Activated gamma-delta T cell treated with Interleukin-2 at 50 U/mL for 16 hours (primary cell): ENCODE measurements around the gene RGL2.

ENCODE experiments used
- DNase-seq: peaks from one replicate; pipeline ENCODE4 v3.0.0-alpha.2; 2020

RGL2 gene

DNA sequence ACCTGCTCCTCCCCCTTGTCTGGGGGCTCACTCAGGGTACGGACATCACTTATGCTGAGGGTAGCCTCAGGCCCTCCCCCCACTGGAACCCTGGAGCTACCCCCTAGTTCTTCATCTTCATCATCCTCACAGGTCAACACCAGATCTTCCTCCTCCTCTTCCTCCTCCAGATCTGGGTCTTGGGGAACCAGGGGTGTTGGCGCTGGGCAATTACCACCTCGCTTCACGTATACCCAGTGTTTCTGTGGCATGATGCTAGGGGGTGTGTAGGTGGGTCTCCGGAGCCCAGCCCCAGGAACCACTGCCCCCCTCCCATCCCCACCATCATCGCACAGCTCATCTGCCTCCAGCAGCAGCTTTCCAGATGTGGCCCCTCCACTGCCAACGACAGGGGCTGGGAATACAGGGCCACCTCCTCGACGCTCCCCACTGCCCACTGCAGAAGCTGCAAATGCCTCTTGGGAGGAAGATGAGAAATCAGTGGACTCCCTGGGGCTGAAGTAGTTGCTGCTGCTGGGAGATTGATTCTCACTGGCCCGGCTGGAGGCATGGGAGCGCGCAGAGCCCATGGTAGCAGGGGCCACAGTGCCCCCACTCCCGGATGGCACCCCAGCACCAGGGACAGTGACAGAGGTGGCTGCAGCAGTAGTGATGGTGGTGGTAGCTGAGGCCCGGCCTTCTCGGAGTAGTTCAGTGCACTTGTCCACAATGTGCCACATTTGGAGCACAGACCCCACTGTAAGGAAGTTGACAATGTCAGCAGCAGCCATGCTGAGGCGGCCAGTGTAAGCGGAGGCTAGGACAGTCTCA is 17.3 kb upstream of the RGL2 start:
- DNase-seq, result no peak

DNA sequence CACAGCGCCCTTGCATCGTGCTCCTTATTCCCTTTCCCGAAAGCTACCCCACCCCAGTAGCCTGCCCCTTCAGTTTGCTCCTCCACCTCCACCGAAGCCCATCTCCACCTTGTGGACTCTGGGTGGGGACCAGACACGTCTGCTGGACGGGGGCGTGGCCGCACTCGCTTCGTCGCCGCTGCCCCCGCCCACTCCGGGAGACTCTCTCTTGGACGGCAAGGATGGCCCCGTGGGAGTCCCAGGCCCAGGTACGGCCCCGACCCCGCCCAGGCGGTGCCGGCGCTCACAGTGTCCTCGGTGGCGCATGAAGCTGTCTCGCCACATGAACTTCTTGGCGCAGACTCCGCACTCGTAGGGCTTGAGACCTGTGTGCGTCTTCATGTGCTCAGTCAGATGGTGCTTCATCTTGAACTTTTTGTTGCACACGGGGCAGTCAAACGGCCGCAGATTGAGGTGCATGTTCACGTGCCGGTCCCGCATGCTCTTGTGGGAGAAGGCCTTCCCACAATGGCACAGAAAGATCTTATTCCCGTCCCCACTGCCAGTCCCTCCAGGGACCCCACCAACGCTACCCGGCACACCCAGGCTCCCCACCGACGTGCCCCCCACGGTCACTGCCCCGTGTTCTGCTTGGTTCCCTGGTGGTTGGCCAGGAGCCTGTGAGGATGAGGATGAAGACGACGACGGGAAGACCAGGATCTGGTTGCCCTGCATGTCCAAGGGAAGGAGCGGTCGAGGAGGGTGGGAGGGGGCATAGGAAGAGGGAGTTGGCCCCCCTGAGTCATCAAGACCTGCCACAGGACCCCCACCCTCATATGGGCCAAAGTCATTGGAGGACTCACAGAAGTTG is 16.4 kb upstream of the RGL2 start:
- no peak for DNase-seq

GRCh38 chr6:33314515-33314942 is 15.8 kb upstream of the RGL2 start:
- peak; percentile 51 for DNase-seq

DNA sequence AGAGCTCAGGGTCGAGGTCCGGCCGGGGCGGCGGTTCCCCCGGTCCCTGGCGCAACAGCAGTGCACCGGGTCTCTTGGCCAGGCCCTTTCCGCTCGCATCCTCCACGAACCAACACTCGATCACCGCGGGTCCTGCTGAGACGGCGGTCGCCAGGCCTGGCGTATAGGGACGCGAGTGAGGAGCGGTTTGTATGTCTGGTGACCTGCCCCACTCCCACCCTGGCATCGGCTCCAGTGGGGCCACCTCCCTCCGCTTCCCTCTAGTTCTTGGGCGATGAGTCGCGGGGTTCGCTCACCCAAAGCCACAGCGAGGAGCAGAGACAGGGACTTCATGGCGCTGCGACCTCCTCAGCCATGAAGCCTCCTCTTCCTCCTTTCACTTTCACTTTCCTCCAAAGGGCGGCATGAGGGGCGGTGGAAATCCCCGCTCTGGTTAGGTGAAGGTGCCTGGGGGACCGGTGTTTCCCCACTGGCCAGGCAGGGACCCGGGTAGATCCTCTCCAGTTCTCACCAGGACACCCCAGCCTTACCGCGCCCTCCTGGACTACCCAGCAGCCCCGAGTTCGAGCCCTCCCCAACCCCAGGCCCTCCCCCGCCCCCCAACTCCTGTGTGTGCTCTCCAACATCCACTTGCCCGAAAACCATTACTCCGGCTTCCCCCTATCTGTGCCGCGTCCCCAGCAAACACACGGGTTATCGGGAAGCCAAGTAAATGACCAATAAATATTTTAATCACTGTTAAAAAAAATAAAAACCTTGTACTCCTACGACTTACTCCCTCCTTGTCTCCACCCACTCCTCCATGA is 15.2 kb upstream of the RGL2 start, which contains the start of gene TAPBP:
TSS of gene TAPBP (minus strand) at position 370 of the 806 bp plus-strand sequence. CDS start at position 333, 37 bp downstream.
- peak; percentile 80 for DNase-seq

GRCh38 chr6:33313105-33313708 is 14.5 kb upstream of the RGL2 start:
- no peak for DNase-seq

- peak; percentile 76 for DNase-seq
Observed at GRCh38 chr6:33312361-33313104, 13.8 kb upstream of the RGL2 start.

- DNase-seq, result no peak
Observed at GRCh38 chr6:33306356-33306755, 7.6 kb upstream of the RGL2 start.

DNA sequence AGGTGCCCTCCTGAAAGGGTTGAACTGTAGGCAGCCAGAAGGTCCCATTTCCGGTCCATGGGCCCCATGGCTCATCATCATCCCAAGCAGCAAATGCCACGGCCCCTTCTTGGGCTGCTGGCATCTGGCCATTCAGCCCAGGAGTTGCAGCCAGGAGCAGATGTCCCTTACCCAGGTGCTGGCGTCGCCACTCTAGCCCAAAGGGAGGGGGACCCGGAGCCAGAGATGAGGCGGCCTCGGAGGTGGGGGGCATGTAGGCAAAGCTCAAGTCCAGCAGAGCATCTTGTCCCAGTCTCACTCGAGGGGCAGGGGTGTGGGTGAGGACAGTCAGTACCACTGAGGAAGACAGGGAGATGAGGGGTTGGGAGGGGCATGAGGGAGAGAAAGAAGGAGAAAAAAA is 6.3 kb upstream of the RGL2 start:
- DNase-seq, result no peak

DNA sequence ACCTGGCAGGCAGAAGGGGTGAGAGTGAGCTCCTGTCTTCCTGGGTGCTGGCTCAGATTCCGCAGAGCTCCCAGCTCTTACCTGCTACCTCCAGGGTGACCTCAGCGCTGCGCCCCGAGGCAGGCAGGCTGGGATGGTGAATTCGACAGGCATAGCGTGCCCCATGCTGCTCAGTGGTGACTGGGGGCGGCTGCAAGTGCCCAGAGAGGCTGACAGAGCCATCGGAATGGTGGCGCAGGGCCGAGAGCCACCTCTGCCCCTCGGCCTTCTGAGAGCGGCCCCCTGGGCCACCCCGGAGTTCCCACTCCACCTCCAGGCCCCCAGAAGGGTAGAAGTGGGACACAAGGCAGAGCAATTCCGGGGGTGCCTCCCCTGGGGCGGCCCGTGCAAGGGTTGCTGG is 5.5 kb upstream of the RGL2 start:
- DNase-seq, result no peak

GRCh38 chr6:33301877-33302276 is 3.1 kb upstream of the RGL2 start:
- DNase-seq, result no peak

GRCh38 chr6:33299237-33299944 is 649 bp upstream of the RGL2 start:
- peak; percentile 93 for DNase-seq

GRCh38 chr6:33297956-33298772 is 578 bp downstream of the RGL2 start:
- peak; percentile 40 for DNase-seq

DNA sequence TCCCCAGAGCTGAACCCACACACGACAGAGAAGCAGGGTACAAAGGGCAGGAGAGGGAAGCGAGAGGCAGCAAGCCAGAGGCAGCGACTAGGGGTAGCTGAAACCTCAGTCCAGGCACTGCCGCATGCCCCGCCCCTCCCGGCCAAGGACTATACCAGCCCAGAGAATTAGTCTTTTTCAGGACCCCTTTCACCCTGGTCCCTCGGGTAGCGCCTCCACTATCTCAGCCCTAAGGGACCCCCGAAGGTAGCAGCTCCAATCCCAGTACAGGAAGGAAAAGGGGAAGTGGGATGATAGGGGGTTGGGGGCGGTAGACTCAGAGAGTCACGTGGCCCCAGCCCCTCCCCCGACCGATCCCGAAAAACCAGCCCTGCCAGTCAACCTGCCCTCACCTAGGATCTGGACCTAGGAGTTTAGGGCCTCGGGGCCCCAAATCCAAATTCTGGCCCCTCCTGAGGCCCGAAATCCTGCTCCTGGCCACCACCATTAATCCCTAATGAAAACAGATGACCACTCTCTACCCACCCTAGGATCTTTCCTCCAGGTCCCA is 1.3 kb downstream of the RGL2 start:
- no peak for DNase-seq

DNA sequence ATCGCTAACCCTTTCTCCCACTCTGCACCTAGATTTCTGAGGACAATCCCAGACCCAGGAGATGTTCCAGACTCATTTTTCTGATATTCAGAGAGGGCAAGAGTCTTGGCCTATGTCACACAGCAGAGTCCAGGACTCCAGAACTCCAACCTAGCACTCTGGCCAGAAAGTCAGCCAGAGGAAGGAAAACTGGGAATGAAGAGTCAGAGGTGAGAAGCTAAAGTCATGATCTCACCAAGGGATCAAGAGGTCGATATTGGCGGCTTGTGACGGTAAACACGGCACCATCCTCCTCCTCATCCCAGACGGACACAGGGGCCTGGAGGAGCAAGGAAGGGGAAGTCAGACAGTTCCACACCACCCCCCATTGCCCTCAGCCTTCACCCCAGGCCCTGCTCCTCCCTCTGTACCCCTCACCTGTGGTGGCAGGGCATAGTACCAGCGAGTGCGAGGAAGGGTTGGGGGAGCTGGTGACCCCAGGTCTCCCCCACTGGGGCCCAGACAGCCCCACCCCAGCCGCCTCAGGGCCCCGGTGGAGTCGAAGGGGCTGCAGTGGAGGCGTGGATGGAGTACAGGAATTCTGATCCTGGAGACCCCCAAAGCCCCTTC is 1.8 kb downstream of the RGL2 start:
- DNase-seq, result no peak

DNA sequence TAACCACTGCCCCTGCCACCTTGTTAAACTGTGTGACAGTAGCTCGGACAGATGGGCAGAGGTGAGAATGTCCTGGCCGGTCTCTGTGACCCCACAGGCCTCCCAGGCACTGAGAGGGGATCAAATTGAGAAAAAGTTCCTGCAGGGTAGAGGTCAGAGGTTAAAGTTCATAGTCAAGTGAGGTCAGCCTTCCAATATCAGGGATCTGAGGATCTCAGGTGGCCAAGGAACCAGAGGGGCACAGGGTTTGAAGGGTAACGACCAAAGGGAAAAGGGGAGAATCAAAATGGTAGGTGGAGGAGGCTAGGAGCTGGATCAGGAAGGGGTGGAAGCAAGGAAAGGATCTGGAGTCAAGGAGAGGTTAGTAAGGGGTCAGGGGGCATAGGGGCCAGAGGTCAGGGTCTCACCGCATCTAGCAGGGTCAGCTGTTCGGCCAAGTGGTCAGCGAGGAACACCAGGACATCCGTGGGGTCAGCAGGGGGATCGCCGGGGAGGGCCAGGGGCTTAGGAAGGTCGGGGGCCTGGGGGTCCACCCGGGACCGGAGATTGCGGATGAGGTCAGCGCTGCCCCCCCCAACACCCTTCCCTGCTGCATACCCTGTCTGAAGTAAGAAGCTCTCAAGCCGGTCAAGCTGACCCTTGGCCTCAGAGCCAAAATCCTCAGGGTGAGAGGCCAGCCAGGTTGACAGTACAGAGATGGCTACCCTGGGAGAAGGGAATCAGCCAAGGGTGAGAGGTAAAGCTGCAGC is 2.9 kb downstream of the RGL2 start:
- DNase-seq, result no peak

DNA sequence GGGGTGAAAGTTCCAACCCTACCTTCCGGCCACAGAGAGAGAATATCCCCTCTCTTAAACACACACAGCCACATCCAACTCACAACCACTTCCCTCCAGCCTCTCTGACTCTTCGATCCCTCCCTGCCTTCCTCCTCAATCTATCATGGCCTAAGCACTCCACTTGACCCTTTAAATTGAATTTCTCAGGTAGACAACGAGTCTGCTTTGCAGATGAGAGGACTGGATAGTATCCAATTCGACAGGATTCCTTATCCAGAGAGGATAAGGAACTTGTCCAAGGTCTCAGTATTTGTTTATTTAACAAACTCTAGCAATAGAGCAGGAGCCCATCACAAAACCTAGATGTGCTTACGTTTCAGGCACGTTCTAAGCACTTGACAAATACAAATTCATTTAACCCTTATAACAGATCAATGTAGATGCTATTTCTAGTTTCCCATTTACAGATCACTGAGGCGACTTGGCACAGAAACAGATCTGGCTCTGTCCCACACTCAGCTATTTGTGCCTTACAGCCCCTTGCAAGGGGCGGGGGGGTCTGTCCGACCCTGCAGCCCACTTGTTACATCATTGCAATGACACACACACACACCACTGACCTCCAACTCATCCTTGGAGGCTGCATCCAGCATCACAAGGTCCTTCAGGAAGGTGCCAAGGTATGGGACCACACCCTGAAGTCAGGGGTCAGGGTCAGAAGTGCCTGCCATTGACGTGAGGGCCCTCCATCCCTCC is 4.5 kb downstream of the RGL2 start:
- no peak for DNase-seq

GRCh38 chr6:33292996-33293682 is 5.6 kb downstream of the RGL2 start:
- DNase-seq, result no peak
